Transverse colon (tissue), 4 donors: ENCODE results near the gene HOXC12. TPM values are rescaled to one million over a fixed set of nuclear protein-coding genes. Genes with fewer than 3 reads are reported as not detected.

Experiments
- DNase-seq: peaks from one replicate; pipeline ENCODE4 v3.0.0-alpha.2; 2019
- H3K27ac ChIP-seq, 4 donors: fragments of 200-600 bp; sonication (generic); 2 replicates each; pipeline ENCODE4 v1.5.1; 2016 to 2018; ENCODE audit warnings: inconsistent platforms in 4 of 4
- H3K27me3 ChIP-seq: fragments of 200-600 bp; sonication (generic); 2 replicates; pipeline ENCODE4 v1.5.1; 2017; ENCODE audit warnings: inconsistent platforms
- H3K36me3 ChIP-seq, 4 donors: fragments of 200-600 bp; sonication (generic); 2 replicates each; pipeline ENCODE4 v1.5.1; 2017 to 2019; ENCODE audit warnings: inconsistent platforms in 4 of 4
- H3K4me1 ChIP-seq, 4 donors: fragments of 200-600 bp; sonication (generic); 2 replicates each; pipeline ENCODE4 v1.5.1; 2017 to 2020; ENCODE audit warnings: inconsistent platforms in 4 of 4
- H3K4me3 ChIP-seq, 4 donors: fragments of 200-600 bp; sonication (generic); 1 replicate in 1 of 4; 2 replicates in 3 of 4; pipeline versions ENCODE4 v1.5.1 to v1.6.1; 2017 to 2019; ENCODE audit warnings: inconsistent platforms in 4 of 4
- H3K9me3 ChIP-seq, 2 donors: fragments of 200-600 bp; sonication (generic); 2 replicates each; pipeline ENCODE4 v1.5.1; 2017 to 2019; ENCODE audit warnings: inconsistent platforms in 2 of 2
- EP300 ChIP-seq: sonication (generic); formaldehyde crosslinking; IDR thresholded peaks from one replicate; pipeline ENCODE4 v1.6.1; 2017; ENCODE audit warnings: antibody characterized with exemption, low read depth
- POLR2A ChIP-seq: fragments of 450-650 bp; IDR thresholded peaks from one replicate; pipeline ENCODE4 v1.6.1; 2016; ENCODE audit warnings: antibody characterized with exemption, mild to moderate bottlenecking, moderate library complexity
- POLR2AphosphoS5 ChIP-seq, 3 donors: sonication (generic); formaldehyde crosslinking; IDR thresholded peaks; one replicate each; pipeline ENCODE4 v1.6.1; 2016; ENCODE audit warnings: antibody characterized with exemption in 3 of 3
- WGBS, 2 donors: methylation state at CpG; one replicate each; pipeline ENCODE4 v1.1.5; 2018; ENCODE audit warnings: low coverage in 1 of 2; 5-methylcytosine and 5-hydroxymethylcytosine counted together
- in situ Hi-C, 4 donors: fragments of 200-750 bp; cut with MboI; loops; one replicate each; pipeline versions ENCODE4 v1.15.0 to v1.15.1; 2017; ENCODE audit warnings: low sequenced_read_pairs in 3 of 4, low pct_ligation_motif_present in 1 of 4, low pct_unique_long_range_greater_than_20kb in 1 of 4
- intact Hi-C: fragments of 100-400 bp; cut with DNase I; formaldehyde crosslinking; loops from one replicate; pipeline ENCODE4 v1.15.1; 2023; ENCODE audit warnings: low total_unique reads
- total RNA-seq, 4 donors: library from RNA; depleted of rRNA; stranded (reverse); fragments of >200 nt; gene quantifications; one replicate each; pipeline ENCODE4 v1.1.0, GENCODE V29; 2016
- TF ChIP-seq, protein P1 (sequence below), 5 experiments: fragments of 200-600 bp in 3 of 5; fragments of 450-650 bp in 2 of 5; sonication (generic) in 3 of 5; IDR thresholded peaks; 1 replicate in 2 of 5; 2 replicates in 3 of 5; pipeline ENCODE4 v1.5.1; 2016 to 2017; ENCODE audit warnings: antibody characterized with exemption in 5 of 5, inconsistent platforms in 3 of 5, mild to moderate bottlenecking in 2 of 5, moderate library complexity in 1 of 5

HOXC12 gene
- total RNA-seq, 4 donors from 2014 or later, result not detected

DNA sequence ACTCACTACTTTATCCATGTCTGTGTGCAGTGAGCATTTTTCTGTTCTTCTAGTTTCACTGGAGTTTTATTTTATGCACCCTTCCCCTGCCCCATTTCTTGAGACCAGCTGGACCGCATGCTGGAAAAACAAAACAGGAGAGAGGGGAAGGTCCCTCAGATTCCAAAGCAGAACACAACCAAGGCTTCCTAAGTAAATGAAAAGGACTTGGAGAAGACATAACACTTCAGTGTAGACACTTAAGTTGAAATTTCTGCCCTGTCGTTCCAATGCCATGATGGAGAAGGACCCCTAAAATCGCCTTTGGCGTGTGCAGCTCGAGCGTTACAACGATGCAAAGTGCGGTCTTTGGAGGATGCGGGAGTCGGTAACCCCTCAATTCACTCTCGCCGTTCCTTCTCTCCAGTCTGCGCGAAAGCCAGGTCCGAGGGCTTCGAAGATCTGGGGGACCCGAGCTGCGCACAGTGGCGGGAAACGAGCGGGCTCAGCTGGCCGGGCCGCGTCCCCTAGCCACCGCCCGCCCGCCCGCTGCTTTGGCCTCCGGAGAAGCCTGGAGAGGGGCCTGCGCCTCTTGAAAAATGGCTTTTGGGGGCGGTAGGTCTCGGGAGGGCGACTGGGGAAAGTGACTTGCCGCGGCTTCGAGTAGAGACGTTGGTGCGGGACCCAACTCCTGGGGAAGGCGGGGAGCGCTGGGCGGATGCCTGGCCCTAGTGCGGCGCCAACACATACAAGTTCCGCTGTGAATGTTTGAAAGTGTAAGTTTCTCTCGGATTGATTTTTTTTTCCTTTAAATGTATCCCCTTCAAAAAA lies 27.3 kb upstream of the HOXC12 start:
- H3K9me3 ChIP-seq, result no peaks in the 10 kb centered on the region
- no peak overlapping the region for H3K4me3 ChIP-seq
- TF ChIP-seq POLR2A (no peak), POLR2AphosphoS5 (IDR thresholded peaks at IDR 0.05) (no peak), EP300 (no peak)
- TF ChIP-seq, protein P1, sequence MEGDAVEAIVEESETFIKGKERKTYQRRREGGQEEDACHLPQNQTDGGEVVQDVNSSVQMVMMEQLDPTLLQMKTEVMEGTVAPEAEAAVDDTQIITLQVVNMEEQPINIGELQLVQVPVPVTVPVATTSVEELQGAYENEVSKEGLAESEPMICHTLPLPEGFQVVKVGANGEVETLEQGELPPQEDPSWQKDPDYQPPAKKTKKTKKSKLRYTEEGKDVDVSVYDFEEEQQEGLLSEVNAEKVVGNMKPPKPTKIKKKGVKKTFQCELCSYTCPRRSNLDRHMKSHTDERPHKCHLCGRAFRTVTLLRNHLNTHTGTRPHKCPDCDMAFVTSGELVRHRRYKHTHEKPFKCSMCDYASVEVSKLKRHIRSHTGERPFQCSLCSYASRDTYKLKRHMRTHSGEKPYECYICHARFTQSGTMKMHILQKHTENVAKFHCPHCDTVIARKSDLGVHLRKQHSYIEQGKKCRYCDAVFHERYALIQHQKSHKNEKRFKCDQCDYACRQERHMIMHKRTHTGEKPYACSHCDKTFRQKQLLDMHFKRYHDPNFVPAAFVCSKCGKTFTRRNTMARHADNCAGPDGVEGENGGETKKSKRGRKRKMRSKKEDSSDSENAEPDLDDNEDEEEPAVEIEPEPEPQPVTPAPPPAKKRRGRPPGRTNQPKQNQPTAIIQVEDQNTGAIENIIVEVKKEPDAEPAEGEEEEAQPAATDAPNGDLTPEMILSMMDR (IDR thresholded peaks at IDR 0.05), result no peak
- H3K4me1 ChIP-seq, result peaks cover 0 to 3% (median 0%) of the 10 kb centered on the region in 4 donors
- intact Hi-C loops (no loop called here), in situ Hi-C loops (no loop called here)
- no peak overlapping the region for H3K27ac ChIP-seq
- no peak for DNase-seq
- WGBS, 2 donors, result 27 to 31% methylated on average over 9 to 38 of the region's 45 CpGs
- H3K27me3 ChIP-seq, result peaks cover 100% of the 10 kb centered on the region
- H3K36me3 ChIP-seq, result no peaks in the 10 kb centered on the region

DNA sequence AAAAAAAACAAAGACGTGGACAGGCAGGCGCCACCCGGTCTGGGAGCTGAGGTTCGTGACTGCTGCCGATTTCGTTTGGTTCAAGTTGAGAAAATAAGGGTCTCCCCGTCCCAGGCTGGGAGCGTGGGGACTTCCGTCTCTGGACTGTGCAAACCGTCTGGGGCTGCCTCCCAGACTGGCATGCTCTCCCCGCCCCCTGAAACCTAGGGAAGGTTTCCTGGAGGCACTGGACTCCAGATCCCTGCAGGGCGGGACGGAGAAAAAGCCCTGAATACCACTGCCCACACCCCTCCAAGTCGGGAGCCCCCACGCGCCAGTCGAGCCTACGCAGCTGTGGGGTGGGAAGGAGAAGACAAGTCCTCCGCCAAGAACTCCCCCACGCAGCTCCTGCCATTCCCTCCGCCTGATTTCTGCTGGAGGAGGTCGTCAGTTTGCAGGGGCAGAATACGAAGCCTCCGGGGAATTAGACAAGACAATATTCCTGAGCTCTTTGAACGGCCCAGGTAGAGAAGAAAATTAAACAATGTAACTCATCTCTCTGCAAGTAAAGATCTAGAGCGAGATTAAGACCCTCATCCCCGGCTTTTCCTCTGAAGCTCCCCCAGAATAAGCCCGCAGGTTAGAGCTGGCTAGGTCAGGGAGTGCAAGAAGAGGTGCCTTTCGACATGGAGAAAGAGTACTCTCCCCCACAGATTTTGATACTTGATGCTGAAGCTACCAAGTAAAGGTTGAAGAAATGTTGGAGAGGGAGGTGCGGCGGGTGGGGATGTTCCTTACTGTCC lies 26.5 kb upstream of the HOXC12 start:
- intact Hi-C loops, result no loop called here
- peaks cover 0 to 3% (median 0%) of the 10 kb centered on the region in 4 donors for H3K4me1 ChIP-seq
- DNase-seq, result no peak
- H3K9me3 ChIP-seq, result no peaks in the 10 kb centered on the region
- no peak overlapping the region for H3K4me3 ChIP-seq
- WGBS, 2 donors, result 10 to 19% methylated on average over 7 to 30 of the region's 31 CpGs
- no peak overlapping the region for H3K27ac ChIP-seq
- H3K27me3 ChIP-seq, result peaks cover 100% of the 10 kb centered on the region
- in situ Hi-C loops, result no loop called here
- TF ChIP-seq, protein P1 (IDR thresholded peaks at IDR 0.05), result no peak
- no peak for TF ChIP-seq POLR2A
- no peak for TF ChIP-seq EP300
- TF ChIP-seq POLR2AphosphoS5 (IDR thresholded peaks at IDR 0.05), result no peak
- no peaks in the 10 kb centered on the region for H3K36me3 ChIP-seq

DNA sequence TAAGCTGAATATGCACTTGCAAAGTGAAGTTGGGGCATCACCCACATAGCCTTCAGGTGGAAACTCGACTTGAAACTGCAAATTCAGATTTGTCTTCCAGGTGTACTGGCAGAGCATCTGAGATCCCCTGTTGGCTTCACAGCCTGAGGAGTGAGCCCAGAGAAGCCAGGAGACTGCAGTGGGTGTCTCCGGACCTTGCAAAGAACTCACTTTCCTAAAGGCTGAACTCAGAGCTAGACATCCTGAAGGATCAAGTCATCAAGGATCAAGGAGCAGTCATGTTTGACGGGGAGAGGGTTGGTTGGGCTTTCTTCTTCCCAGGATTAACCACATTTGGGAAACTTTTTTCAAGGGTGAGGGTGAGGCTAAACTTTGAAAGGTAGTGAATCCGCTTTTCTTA lies 25.2 kb upstream of the HOXC12 start:
- 24 to 25% methylated on average over 3 to 4 of the region's 4 CpGs for WGBS, 2 donors
- TF ChIP-seq POLR2A (no peak), POLR2AphosphoS5 (IDR thresholded peaks at IDR 0.05) (no peak), EP300 (no peak)
- TF ChIP-seq, protein P1 (IDR thresholded peaks at IDR 0.05), result no peak
- Histone ChIP-seq H3K27me3 (peaks cover 100% of the 10 kb centered on the region), H3K4me3 (no peak overlapping the region), H3K36me3 (no peaks in the 10 kb centered on the region), H3K4me1 (peaks cover 0 to 3% (median 0%) of the 10 kb centered on the region in 4 donors), H3K9me3 (no peaks in the 10 kb centered on the region), H3K27ac (no peak overlapping the region)
- DNase-seq, result no peak
- intact Hi-C loops (no loop called here), in situ Hi-C loops (no loop called here)

DNA sequence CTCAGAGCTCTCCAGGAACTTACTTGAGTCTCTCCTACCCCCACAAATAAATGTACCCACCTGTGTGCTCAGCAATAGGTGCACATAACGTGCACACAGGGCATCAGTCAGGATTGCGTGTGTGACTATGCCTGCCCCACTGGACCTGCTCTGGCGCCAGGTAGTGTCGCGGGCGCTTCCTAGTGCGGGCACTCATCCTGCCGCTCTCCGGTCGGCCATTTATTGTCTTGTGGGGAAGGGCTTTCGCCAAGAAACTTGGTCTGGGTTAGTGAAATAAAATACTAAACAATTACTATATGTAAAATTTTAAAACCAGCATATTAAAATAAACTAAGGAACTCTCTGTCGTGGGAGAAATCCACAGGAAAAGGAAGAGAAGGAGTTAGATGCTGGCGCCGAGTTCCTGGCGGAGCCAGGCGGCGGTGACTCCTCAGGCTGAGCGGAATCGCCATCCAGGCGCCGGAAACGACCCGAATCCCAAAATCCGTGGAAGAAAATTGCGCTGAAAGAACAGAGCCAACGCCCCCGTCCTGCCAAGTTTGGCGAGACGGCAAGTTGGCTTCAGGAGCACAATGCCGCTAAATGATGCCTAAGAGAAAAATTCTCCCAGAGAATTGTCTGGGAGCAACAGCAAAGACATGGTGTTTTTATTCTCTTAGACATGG lies 24.0 kb upstream of the HOXC12 start:
- WGBS, 2 donors, result 20 to 25% methylated on average over 1 to 30 of the region's 30 CpGs
- Histone ChIP-seq H3K4me3 (no peak overlapping the region), H3K27me3 (peaks cover 100% of the 10 kb centered on the region), H3K4me1 (peaks cover 0 to 8% (median 1%) of the 10 kb centered on the region in 4 donors), H3K27ac (no peak overlapping the region), H3K36me3 (no peaks in the 10 kb centered on the region), H3K9me3 (no peaks in the 10 kb centered on the region)
- DNase-seq, result no peak
- intact Hi-C loops, result no loop called here
- in situ Hi-C loops, result no loop called here
- TF ChIP-seq POLR2AphosphoS5 (IDR thresholded peaks at IDR 0.05), result no peak
- no peak for TF ChIP-seq POLR2A
- TF ChIP-seq, protein P1 (IDR thresholded peaks at IDR 0.05), result no peak
